Pancreas (tissue), 10 donors: Measurements from ENCODE around the gene KLHL25. TPM values are rescaled to one million over a fixed set of nuclear protein-coding genes. Genes with fewer than 3 reads are reported as not detected.

ENCODE experiments used
- ATAC-seq, 4 donors: fragments of 200-7000 bp; cut with Tn5 transposase; one replicate each; pipeline versions ENCODE4 v1.8.0 to v1.9.1; 2020; ENCODE audit warnings: mild to moderate bottlenecking in 4 of 4, moderate library complexity in 4 of 4
- DNase-seq, 6 donors: peaks; one replicate each; pipeline ENCODE4 v3.0.0-alpha.2; 2020
- FAIRE-seq: peaks from 2 replicates; lab custom pipeline; 2012; peaks lifted over from hg19 to GRCh38; lab: Jason Lieb, UNC
- H3K27ac ChIP-seq, 4 donors: fragments of 200-600 bp; sonication (generic); 1 replicate in 3 of 4; 2 replicates in 1 of 4; pipeline versions ENCODE4 v1.5.0 to v1.8.0; 2020
- H3K27me3 ChIP-seq, 4 donors: fragments of 200-600 bp; one replicate each; pipeline ENCODE4 v1.8.0; 2021
- H3K36me3 ChIP-seq, 3 donors: fragments of 200-600 bp; sonication (generic) in 1 of 3; one replicate each; pipeline versions ENCODE4 v1.5.0 to v1.8.0; 2020 to 2021
- H3K4me1 ChIP-seq, 3 donors: fragments of 200-600 bp; one replicate each; pipeline ENCODE4 v1.8.0; 2021
- H3K4me3 ChIP-seq, 4 donors: fragments of 200-600 bp; sonication (generic) in 2 of 4; one replicate each; pipeline versions ENCODE4 v1.5.0 to v1.8.0; 2020 to 2021
- H3K9me3 ChIP-seq, 4 donors: fragments of 200-600 bp; one replicate each; pipeline ENCODE4 v1.8.0; 2021
- CTCF ChIP-seq, 4 donors: fragments of 200-600 bp; sonication (generic) in 3 of 4; IDR thresholded peaks; one replicate each; pipeline versions ENCODE4 v1.5.0 to v1.8.0; 2021; ENCODE audit warnings: antibody characterized with exemption in 4 of 4
- WGBS, 2 donors: extraction: QIAGEN DNeasy Blood & Tissue Kit; methylation state at CpG; one replicate each; pipeline ENCODE4 v1.1.7; 2013; 5-methylcytosine and 5-hydroxymethylcytosine counted together
- intact Hi-C, 3 donors: fragments of 100-400 bp; cut with DNase I; formaldehyde crosslinking; loops; one replicate each; pipeline versions ENCODE4 v1.11.1 to v1.14.2; 2022
- polyA plus RNA-seq, 2 donors: library from polyadenylated mRNA; stranded (reverse); fragments of 200-250 nt; gene quantifications; one replicate each; pipeline ENCODE4 v1.2.3, GENCODE V29; 2013
- total RNA-seq, 6 donors: library from RNA; stranded (reverse); fragmentation: NEBNext Ultra II Directional in 4 of 6; extraction: Animal tissue kit (Norgen Biotek cat#: 25700) in 4 of 6; gene quantifications; one replicate each; pipeline versions ENCODE4 v1.2.1 to v1.2.4, GENCODE V29; 2021 to 2023
- donor health status: healthy with polysubstance abuse.
- donor health status: DM: no; HTN: no; CAD: no; lungs with moderate emphysema.
- donor health status: DM: no; HTN: no; CAD: no.
- donor health status: control.
- donor health status: control.
- donor health status: Bipolar disorder and iron deficiency.
- donor health status: DM: yes; HTN: yes; CAD: no.
- donor health status: DM: no; HTN: no; CAD: no.
- donor health status: DM: no; HTN: no; CAD: no.
- donor health status: DM: yes; HTN: yes; CAD: no.

The KLHL25 gene
- total and polyA plus RNA-seq, 8 donors = 0.93 to 3.3 (median 2.0) TPM

- DNase-seq (no peak), ATAC-seq (no peak), FAIRE-seq (no peak)
- 92 to 95% methylated on average over 6 of the region's 6 CpGs for whole genome bisulfite sequencing, 2 donors
- Histone ChIP-seq H3K4me1 (no peaks in the 10 kb centered on the region), H3K9me3 (no peaks in the 10 kb centered on the region), H3K27me3 (no peaks in the 10 kb centered on the region), H3K4me3 (no peak overlapping the region), H3K36me3 (peaks cover 7 to 86% (median 56%) of the 10 kb centered on the region in 3 donors), H3K27ac (no peak overlapping the region)
- intact Hi-C loops = no loop called here
- TF ChIP-seq CTCF (IDR thresholded peaks at IDR 0.05) = no peak
Measured at GRCh38 chr15:85737061-85737460, 57.7 kb downstream of the KLHL25 start.

- Histone ChIP-seq H3K36me3 (peaks cover 7 to 92% (median 49%) of the 10 kb centered on the region in 3 donors), H3K27me3 (no peaks in the 10 kb centered on the region), H3K4me1 (no peaks in the 10 kb centered on the region), H3K9me3 (no peaks in the 10 kb centered on the region), H3K4me3 (no peak overlapping the region), H3K27ac (no peak overlapping the region)
- no peak for TF ChIP-seq CTCF (IDR thresholded peaks at IDR 0.05)
- DNase-seq (no peak), FAIRE-seq (peak; percentile 9), ATAC-seq (no peak)
- intact Hi-C loops = loop anchor here in 1 of 3 donors (5.0 kb wide), 1 partner anchor 99 kb away; no protein-coding TSS in a partner anchor
Measured at GRCh38 chr15:85733416-85733815, 61.3 kb downstream of the KLHL25 start.

GRCh38 chr15:85730001-85730820, 64.5 kb downstream of the KLHL25 start:
- TF ChIP-seq CTCF (IDR thresholded peaks at IDR 0.05) = peak; percentile 49 to 64 (median 56)
- WGBS, 2 donors = 33 to 38% methylated on average over 5 of the region's 5 CpGs
- intact Hi-C loops = loop anchor here in 1 of 3 donors (5.0 kb wide), 1 partner anchor 102 kb away; no protein-coding TSS in a partner anchor
- peak overlapping the region in 1 of 4 donors; percentile 44 for H3K27ac ChIP-seq
- DNase-seq = peak in 1 of 6 donors; percentile 40
- peak; percentile 49 for FAIRE-seq
- no peaks in the 10 kb centered on the region for H3K27me3 ChIP-seq
- H3K4me3 ChIP-seq = no peak overlapping the region
- peak; percentile 56 to 89 (median 86) for ATAC-seq
- no peaks in the 10 kb centered on the region for H3K9me3 ChIP-seq
- peaks cover 0 to 90% (median 43%) of the 10 kb centered on the region in 3 donors for H3K36me3 ChIP-seq
- no peaks in the 10 kb centered on the region for H3K4me1 ChIP-seq

- ATAC-seq (no peak), FAIRE-seq (no peak), DNase-seq (no peak)
- no peak for TF ChIP-seq CTCF (IDR thresholded peaks at IDR 0.05)
- Histone ChIP-seq H3K27ac (no peak overlapping the region), H3K36me3 (peaks cover 0 to 85% (median 45%) of the 10 kb centered on the region in 3 donors), H3K4me3 (no peak overlapping the region), H3K27me3 (no peaks in the 10 kb centered on the region), H3K9me3 (no peaks in the 10 kb centered on the region), H3K4me1 (no peaks in the 10 kb centered on the region)
- 81 to 82% methylated on average over 2 of the region's 2 CpGs for WGBS, 2 donors
- intact Hi-C loops = loop anchor here in 1 of 3 donors (5.0 kb wide), 1 partner anchor 105 kb away; no protein-coding TSS in a partner anchor
Measured at GRCh38 chr15:85727068-85727467, 67.7 kb downstream of the KLHL25 start.
